Activated CD8-positive, alpha-beta memory T cell treated with anti-CD3 and anti-CD28 coated beads, Interleukin-2, amount 10 ng/mL, durations not matched to agents 7 days and 5 days (primary cell): Measurements from ENCODE around the gene ARL15. TPM values are rescaled to one million over a fixed set of nuclear protein-coding genes. Genes with fewer than 3 reads are reported as not detected.

ENCODE experiments used
- ATAC-seq: fragments of 150-1000 bp; cut with Tn5 transposase; one replicate; pipeline ENCODE4 v1.10.0; 2021; ENCODE audit warnings: moderate library complexity
- CTCF ChIA-PET: fragments of 350-600 bp; sonication (Branson Sonifier 250); formaldehyde crosslinking; loops from one replicate; lab custom pipeline; 2021; ENCODE audit warnings: antibody characterized with exemption; lab: Charles Lee
- DNase-seq: peaks from one replicate; pipeline ENCODE4 v3.0.0-alpha.2; 2020
- H3K27ac Mint-ChIP-seq: one replicate; pipeline ENCODE4 v1.8.0; 2021; ENCODE audit warnings: mild to moderate bottlenecking, mixed read lengths
- H3K27me3 Mint-ChIP-seq: one replicate; pipeline ENCODE4 v1.8.0; 2021; ENCODE audit warnings: mixed read lengths
- H3K36me3 Mint-ChIP-seq: one replicate; pipeline ENCODE4 v1.8.0; 2021; ENCODE audit warnings: mild to moderate bottlenecking, mixed read lengths
- H3K4me1 Mint-ChIP-seq: one replicate; pipeline ENCODE4 v1.8.0; 2021; ENCODE audit warnings: mixed read lengths
- H3K4me3 Mint-ChIP-seq: one replicate; pipeline ENCODE4 v1.8.0; 2021; ENCODE audit warnings: mild to moderate bottlenecking, moderate library complexity, mixed read lengths
- H3K9me3 Mint-ChIP-seq: one replicate; pipeline ENCODE4 v1.8.0; 2022; ENCODE audit warnings: low read depth, mixed read lengths
- total RNA-seq, 2 experiments: library from RNA; stranded (reverse); gene quantifications; one replicate each; pipeline ENCODE4 v1.2.3, GENCODE V29; 2021

ARL15 gene
- total RNA-seq, 2 experiments from 2014 or later: 10.6 to 12.6 TPM

DNA sequence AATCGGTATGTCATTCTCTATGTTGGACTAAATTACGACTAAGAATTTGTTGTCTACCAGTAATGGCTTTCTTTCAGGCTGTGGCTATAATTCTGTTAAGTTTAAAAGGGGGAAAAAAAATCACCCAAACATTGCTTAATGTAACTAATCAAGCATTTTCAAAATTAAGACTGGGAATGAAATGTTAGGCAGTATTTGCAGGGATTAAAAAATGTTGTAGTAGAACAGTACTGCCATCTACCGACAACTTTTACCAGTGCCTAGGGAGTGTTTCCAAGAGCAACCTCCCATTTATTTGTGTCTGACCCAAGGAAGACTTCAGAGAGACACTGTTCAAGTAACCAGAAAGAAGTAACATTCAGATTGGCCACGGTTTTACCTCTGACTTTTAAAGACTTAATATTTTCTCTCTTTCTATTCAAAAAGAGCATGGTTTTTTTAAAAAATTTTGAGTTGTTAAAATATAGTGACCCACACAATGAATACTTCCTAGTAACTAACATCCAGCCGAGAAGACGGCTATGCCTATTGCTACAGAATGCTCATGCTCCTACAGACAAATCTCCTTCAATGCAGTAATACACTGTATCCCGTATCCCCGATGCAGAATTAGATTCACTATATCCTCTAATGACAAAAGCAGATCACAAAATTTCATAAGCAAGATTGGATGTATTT lies 92.4 kb downstream of the ARL15 start:
- no peak overlapping the region for H3K4me3 Mint-ChIP-seq
- no peaks in the 10 kb centered on the region for H3K27me3 Mint-ChIP-seq
- H3K4me1 Mint-ChIP-seq: no peaks in the 10 kb centered on the region
- H3K36me3 Mint-ChIP-seq: no peaks in the 10 kb centered on the region
- DNase-seq (no peak), ATAC-seq (no peak)
- CTCF ChIA-PET: no interaction called here
- no peaks in the 10 kb centered on the region for H3K9me3 Mint-ChIP-seq
- no peak overlapping the region for H3K27ac Mint-ChIP-seq

- no peaks in the 10 kb centered on the region for H3K9me3 Mint-ChIP-seq
- ATAC-seq (no peak), DNase-seq (no peak)
- H3K27me3 Mint-ChIP-seq: no peaks in the 10 kb centered on the region
- no peaks in the 10 kb centered on the region for H3K36me3 Mint-ChIP-seq
- no peaks in the 10 kb centered on the region for H3K4me1 Mint-ChIP-seq
- CTCF ChIA-PET: interaction anchor here (1.6 kb wide), 1 partner anchor 14 kb away, joined by 5 read pairs; no protein-coding TSS in a partner anchor
- no peak overlapping the region for H3K4me3 Mint-ChIP-seq
- H3K27ac Mint-ChIP-seq: no peak overlapping the region
Observed at GRCh38 chr5:54215233-54215736, 95.1 kb downstream of the ARL15 start.

GRCh38 chr5:54214722-54215121 lies 95.7 kb downstream of the ARL15 start:
- H3K27me3 Mint-ChIP-seq: no peaks in the 10 kb centered on the region
- CTCF ChIA-PET: no interaction called here
- H3K9me3 Mint-ChIP-seq: no peaks in the 10 kb centered on the region
- H3K27ac Mint-ChIP-seq: no peak overlapping the region
- H3K4me1 Mint-ChIP-seq: no peaks in the 10 kb centered on the region
- H3K36me3 Mint-ChIP-seq: no peaks in the 10 kb centered on the region
- DNase-seq: no peak
- no peak overlapping the region for H3K4me3 Mint-ChIP-seq
- no peak for ATAC-seq

DNA sequence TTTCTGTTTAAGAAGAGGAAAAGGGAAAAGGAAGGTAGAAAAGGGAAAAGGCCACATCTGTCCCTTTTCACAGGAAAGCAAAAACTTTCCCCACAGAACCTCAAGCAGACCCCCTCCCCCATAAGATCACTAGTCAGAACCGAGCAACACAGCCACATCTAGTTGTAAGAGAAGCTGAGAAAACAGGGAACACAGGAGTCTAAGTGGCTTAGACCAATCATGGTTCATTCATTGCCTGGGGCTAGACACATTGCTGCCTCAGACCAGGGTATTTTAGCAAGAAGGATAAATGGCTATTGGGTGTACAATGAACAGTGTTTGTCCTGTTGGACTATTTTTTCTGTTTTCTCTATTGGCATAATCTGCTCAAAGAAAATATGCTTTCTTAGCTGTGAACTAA lies 98.0 kb downstream of the ARL15 start:
- Mint-ChIP-seq H3K4me1 (no peaks in the 10 kb centered on the region), H3K9me3 (no peaks in the 10 kb centered on the region), H3K27me3 (no peaks in the 10 kb centered on the region), H3K27ac (no peak overlapping the region), H3K36me3 (no peaks in the 10 kb centered on the region), H3K4me3 (no peak overlapping the region)
- CTCF ChIA-PET: no interaction called here
- DNase-seq: no peak
- ATAC-seq: no peak

DNA sequence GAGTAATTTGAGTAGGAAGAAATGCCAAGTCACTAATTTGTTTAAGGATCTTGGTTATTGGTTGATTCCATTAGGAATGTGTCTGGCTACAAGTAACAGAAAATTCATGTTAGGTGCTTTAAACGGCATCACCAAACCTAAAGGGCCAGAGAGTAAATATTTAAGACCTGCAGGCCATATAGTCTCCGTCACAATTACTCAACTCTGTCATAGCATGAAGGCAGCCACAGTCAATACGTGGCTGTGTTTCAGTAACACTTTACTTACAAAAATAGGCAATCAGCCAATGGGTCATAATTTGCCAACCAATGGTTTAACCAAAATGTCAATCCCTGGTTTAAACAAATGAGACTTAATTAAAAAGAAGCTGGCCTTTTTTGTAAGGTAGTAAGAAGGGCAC lies 98.5 kb downstream of the ARL15 start:
- H3K9me3 Mint-ChIP-seq: no peaks in the 10 kb centered on the region
- CTCF ChIA-PET: interaction anchor here (0.7 to 1.4 kb wide), 2 partner anchors 17 to 36 kb away, joined by 3 to 5 read pairs; no protein-coding TSS in a partner anchor

DNA sequence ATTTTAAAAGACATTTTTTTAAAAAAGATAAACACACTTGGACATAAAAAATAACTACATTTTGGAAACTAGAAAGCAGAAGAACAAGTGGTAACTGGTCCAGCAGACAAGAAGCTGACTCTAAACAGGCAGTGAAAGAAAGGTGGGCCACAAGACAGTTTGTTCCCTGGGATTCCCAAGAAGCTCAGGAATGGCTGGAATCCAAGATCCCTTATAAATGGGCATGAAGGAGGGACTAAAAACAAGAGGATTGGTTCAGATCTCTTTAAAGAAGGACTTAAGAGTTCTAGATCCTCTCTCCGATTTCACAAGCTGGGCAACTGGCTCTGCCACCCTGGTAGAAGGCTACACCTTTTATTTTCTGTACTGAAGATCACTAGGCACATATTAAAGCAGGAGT lies 102.8 kb downstream of the ARL15 start:
- CTCF ChIA-PET: no interaction called here
- Mint-ChIP-seq H3K4me1 (no peaks in the 10 kb centered on the region), H3K9me3 (no peaks in the 10 kb centered on the region), H3K4me3 (no peak overlapping the region), H3K36me3 (no peaks in the 10 kb centered on the region), H3K27ac (no peak overlapping the region), H3K27me3 (no peaks in the 10 kb centered on the region)
- DNase-seq: no peak
- ATAC-seq: no peak

More for the DNA sequence above, 98.5 kb downstream of the ARL15 start:
- DNase-seq (no peak), ATAC-seq (no peak)
- Mint-ChIP-seq H3K36me3 (no peaks in the 10 kb centered on the region), H3K4me1 (no peaks in the 10 kb centered on the region), H3K4me3 (no peak overlapping the region), H3K27me3 (no peaks in the 10 kb centered on the region), H3K27ac (no peak overlapping the region)

DNA sequence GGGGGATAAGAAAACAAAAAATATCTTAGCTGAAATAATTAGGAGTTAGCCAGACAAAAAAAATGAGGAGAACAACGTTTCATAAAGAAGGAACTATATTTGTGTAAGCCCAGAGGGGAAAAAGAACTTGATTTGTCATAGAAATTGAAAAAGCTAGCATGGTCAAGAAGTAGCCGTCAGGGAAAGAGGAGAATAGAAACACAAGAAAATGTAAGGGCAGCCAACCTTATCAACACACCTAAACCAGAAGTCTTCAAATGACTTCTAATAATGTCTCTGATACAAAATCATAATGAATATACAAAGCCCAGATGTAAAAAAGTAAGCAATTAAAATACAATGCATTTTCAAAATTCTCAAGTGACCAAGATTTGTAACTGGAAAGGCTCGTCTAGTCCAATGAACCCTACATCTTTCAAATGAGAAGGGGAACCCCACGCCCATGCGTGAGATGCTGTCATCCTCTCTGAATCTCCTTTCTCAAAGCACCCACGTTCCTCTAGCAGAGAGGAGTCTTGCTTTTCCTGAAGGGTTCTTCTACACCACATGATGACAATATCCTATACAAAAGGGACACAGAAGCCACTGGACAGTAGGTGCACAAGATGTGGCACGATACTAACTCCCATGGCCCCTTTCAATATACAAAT lies 103.7 kb downstream of the ARL15 start:
- Mint-ChIP-seq H3K27ac (no peak overlapping the region), H3K4me1 (no peaks in the 10 kb centered on the region), H3K27me3 (no peaks in the 10 kb centered on the region), H3K9me3 (no peaks in the 10 kb centered on the region), H3K4me3 (no peak overlapping the region), H3K36me3 (no peaks in the 10 kb centered on the region)
- DNase-seq (no peak), ATAC-seq (no peak)
- CTCF ChIA-PET: no interaction called here

DNA sequence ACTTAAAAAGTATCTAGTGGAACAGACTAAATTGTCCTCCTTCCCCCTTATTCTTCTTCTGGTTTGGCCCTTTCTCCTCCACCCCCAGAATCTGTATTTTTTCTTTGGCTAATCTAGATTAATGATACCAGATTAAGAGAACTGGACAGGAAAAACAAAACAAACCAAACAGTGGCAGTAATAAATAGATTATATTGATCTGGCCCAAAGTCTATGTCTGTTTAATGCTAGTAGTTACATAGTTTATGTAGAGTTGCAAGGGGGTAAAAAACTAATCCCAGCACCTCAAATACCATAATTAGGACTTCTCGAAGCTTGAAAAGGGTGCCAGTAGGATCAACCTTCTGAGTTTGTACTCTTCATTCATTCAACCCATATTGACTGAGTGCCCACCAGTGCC lies 104.5 kb downstream of the ARL15 start:
- no peaks in the 10 kb centered on the region for H3K4me1 Mint-ChIP-seq
- no peaks in the 10 kb centered on the region for H3K9me3 Mint-ChIP-seq
- CTCF ChIA-PET: no interaction called here
- DNase-seq (no peak), ATAC-seq (no peak)
- no peaks in the 10 kb centered on the region for H3K36me3 Mint-ChIP-seq
- no peak overlapping the region for H3K27ac Mint-ChIP-seq
- H3K27me3 Mint-ChIP-seq: no peaks in the 10 kb centered on the region
- no peak overlapping the region for H3K4me3 Mint-ChIP-seq

GRCh38 chr5:54205453-54205852 lies 104.9 kb downstream of the ARL15 start:
- no peak overlapping the region for H3K27ac Mint-ChIP-seq
- H3K9me3 Mint-ChIP-seq: no peaks in the 10 kb centered on the region
- no peaks in the 10 kb centered on the region for H3K27me3 Mint-ChIP-seq
- ATAC-seq: no peak
- no peaks in the 10 kb centered on the region for H3K4me1 Mint-ChIP-seq
- DNase-seq: no peak
- CTCF ChIA-PET: no interaction called here
- H3K36me3 Mint-ChIP-seq: no peaks in the 10 kb centered on the region
- H3K4me3 Mint-ChIP-seq: no peak overlapping the region

- Mint-ChIP-seq H3K4me3 (no peak overlapping the region), H3K27ac (no peak overlapping the region), H3K9me3 (no peaks in the 10 kb centered on the region), H3K36me3 (no peaks in the 10 kb centered on the region), H3K27me3 (no peaks in the 10 kb centered on the region), H3K4me1 (no peaks in the 10 kb centered on the region)
- no peak for ATAC-seq
- CTCF ChIA-PET: no interaction called here
- DNase-seq: no peak
Observed at GRCh38 chr5:54197018-54197417, 113.4 kb downstream of the ARL15 start.

DNA sequence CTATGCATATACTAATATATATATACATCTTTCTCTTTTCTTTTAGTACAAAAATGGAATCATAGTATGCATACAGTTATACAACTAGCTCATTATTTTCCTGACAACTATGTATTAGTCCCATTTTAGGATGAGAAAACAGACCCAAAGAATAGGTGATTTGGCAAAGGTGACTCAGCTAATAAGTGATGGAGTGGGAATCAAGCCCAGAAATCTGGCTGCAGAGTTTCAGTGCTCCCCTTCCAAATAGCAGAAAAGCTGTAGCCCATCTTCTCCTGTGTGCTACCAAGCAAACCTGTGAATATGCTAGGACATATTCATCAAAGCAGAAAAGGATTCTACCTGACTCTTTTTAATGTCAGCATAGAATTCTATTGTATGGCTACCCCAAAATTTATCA lies 114.7 kb downstream of the ARL15 start:
- ATAC-seq: no peak
- Mint-ChIP-seq H3K4me3 (no peak overlapping the region), H3K27ac (no peak overlapping the region), H3K27me3 (no peaks in the 10 kb centered on the region), H3K4me1 (no peaks in the 10 kb centered on the region), H3K36me3 (no peaks in the 10 kb centered on the region), H3K9me3 (no peaks in the 10 kb centered on the region)
- no peak for DNase-seq
- CTCF ChIA-PET: no interaction called here

DNA sequence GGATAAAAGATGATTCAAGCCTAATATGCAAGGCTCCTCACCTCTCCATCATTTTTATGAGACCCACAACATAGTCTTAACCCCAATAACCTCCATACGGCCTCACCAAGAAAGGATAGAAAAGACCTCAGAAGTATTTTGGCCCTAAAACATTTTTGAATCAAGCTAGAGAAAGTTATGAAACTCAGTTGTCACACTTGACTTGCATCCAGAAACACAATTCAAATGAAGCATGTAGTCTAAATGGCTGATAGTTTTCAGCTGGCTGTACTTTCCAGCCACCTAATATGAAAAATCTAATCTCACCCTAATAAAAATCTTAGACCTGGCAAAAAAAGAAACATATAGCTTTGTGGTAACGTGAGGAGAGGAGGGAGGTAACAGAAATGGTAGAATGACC lies 116.1 kb downstream of the ARL15 start:
- Mint-ChIP-seq H3K9me3 (no peaks in the 10 kb centered on the region), H3K27me3 (no peaks in the 10 kb centered on the region), H3K36me3 (no peaks in the 10 kb centered on the region), H3K4me3 (no peak overlapping the region), H3K4me1 (no peaks in the 10 kb centered on the region), H3K27ac (no peak overlapping the region)
- ATAC-seq (no peak), DNase-seq (no peak)
- CTCF ChIA-PET: no interaction called here

DNA sequence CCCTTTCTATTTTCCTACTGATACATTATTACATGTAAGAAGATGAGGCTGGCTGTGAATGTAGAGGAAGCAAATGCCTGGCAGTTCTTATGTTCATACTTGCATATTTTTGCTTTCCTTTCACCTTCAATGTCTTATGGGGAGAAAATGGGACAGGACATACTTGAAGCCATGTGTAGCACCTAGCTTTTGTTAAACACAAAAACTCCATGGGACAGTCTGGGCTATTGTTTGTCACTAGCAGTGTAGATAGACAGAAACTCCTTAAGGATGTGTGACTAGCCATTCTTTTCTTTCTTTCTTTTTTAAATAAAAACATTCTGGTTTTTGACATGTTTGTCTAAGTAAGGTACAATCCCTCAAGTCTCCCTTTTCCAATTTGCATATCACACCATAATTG lies 122.7 kb downstream of the ARL15 start:
- H3K36me3 Mint-ChIP-seq: no peaks in the 10 kb centered on the region
- H3K27ac Mint-ChIP-seq: no peak overlapping the region
- H3K4me3 Mint-ChIP-seq: no peak overlapping the region
- H3K27me3 Mint-ChIP-seq: no peaks in the 10 kb centered on the region
- H3K9me3 Mint-ChIP-seq: no peaks in the 10 kb centered on the region
- DNase-seq (no peak), ATAC-seq (no peak)
- CTCF ChIA-PET: no interaction called here
- H3K4me1 Mint-ChIP-seq: no peaks in the 10 kb centered on the region

DNA sequence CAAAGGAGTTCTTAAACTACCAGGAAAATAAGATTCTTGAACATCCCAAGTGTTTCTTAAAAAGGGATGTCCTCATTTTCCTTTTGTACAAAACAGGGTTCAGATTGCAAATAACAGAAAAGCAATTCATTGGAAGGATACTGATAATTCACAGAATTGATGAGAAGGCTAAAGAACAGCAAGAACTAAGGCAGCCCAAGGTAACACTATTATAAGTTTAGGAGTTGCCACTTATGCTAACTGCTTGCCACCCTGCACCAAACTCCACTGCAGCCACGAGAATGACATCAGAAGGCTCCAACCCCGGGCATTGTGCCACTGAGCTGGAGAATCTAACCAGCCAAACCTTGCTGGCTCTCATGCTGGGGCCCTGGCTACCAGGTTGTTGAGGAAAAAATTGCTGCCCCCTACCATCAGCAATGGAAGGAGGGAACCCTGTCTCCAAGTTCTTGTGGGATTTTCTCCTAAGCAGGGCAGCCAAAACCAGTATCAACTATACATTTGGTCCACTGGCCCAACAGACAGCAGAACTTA lies 123.4 kb downstream of the ARL15 start:
- DNase-seq: no peak
- no peaks in the 10 kb centered on the region for H3K27me3 Mint-ChIP-seq
- no peaks in the 10 kb centered on the region for H3K36me3 Mint-ChIP-seq
- no peak for ATAC-seq
- no peaks in the 10 kb centered on the region for H3K9me3 Mint-ChIP-seq
- H3K27ac Mint-ChIP-seq: no peak overlapping the region
- H3K4me1 Mint-ChIP-seq: no peaks in the 10 kb centered on the region
- CTCF ChIA-PET: no interaction called here
- no peak overlapping the region for H3K4me3 Mint-ChIP-seq
